Gastroesophageal sphincter (tissue), 3 donors: Measurements from ENCODE around the gene GMDS.

Source experiments
- EP300 ChIP-seq: sonication (generic); formaldehyde crosslinking; IDR thresholded peaks from one replicate; pipeline ENCODE4 v1.6.1; 2017; ENCODE audit warnings: antibody characterized with exemption, mild to moderate bottlenecking
- POLR2AphosphoS5 ChIP-seq: sonication (generic); formaldehyde crosslinking; IDR thresholded peaks from one replicate; pipeline ENCODE4 v1.6.1; 2017; ENCODE audit warnings: antibody characterized with exemption
- TF ChIP-seq, protein P1 (sequence below), 4 experiments: fragments of 200-600 bp in 2 of 4; fragments of 450-650 bp in 2 of 4; sonication (generic) in 1 of 4; IDR thresholded peaks; one replicate each; pipeline ENCODE4 v1.5.1; 2017 to 2019; ENCODE audit warnings: antibody characterized with exemption in 4 of 4, mild to moderate bottlenecking in 2 of 4, moderate library complexity in 2 of 4

DNA sequence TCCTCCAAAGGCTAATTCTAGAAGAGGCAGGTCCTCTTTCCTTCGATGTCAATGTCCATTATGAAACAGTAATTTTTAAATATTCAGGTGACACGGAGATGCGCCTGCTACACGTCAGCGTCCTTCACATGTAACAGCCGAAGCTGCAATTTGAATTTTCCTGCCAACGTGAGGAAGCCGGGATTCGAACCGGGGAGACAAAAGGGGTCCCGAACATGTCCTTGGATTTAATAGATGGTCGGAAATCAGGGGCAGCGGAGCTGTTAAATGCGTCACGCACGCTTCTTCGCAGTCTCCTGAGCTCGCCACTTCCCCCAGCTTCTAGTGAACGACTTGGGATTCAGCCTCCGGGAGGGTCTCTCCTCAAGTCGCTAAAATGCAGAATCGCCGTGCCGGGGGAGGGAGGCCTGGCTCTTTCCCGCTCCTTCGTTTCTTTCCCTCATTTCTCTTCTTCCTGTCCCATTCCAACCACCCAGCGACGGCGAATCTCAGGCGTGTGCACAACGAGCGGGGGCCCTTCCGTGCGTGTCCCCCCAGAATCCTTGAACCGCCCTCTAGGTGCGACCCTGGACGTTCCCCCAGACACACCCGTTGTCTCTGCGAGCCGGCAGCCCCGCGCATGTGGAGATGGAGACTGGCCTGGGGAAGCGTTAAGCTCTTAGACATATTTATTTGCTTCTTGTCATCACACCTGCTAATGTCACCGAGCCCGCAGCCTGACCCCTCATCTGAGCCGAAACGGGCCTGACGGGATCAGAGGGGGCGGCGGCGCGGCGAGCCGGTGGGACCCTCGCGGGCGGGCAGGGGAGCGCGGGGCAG, 637.0 kb downstream of the GMDS start:
- TF ChIP-seq, protein P1, sequence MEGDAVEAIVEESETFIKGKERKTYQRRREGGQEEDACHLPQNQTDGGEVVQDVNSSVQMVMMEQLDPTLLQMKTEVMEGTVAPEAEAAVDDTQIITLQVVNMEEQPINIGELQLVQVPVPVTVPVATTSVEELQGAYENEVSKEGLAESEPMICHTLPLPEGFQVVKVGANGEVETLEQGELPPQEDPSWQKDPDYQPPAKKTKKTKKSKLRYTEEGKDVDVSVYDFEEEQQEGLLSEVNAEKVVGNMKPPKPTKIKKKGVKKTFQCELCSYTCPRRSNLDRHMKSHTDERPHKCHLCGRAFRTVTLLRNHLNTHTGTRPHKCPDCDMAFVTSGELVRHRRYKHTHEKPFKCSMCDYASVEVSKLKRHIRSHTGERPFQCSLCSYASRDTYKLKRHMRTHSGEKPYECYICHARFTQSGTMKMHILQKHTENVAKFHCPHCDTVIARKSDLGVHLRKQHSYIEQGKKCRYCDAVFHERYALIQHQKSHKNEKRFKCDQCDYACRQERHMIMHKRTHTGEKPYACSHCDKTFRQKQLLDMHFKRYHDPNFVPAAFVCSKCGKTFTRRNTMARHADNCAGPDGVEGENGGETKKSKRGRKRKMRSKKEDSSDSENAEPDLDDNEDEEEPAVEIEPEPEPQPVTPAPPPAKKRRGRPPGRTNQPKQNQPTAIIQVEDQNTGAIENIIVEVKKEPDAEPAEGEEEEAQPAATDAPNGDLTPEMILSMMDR (IDR thresholded peaks at IDR 0.05), result no peak
- TF ChIP-seq POLR2AphosphoS5 (no peak), EP300 (no peak)
